Breast epithelium (tissue), 4 donors: ENCODE data around the gene RBBP5. TPM values are rescaled to one million over a fixed set of nuclear protein-coding genes. Genes with fewer than 3 reads are reported as not detected.

Source experiments
- DNase-seq, 2 donors: peaks; one replicate each; pipeline ENCODE4 v3.0.0-alpha.2; 2019; ENCODE audit warnings: low spot score in 2 of 2
- H3K27ac ChIP-seq, 2 donors: fragments of 200-600 bp; sonication (generic) in 1 of 2; one replicate each; pipeline ENCODE4 v1.5.1; 2016 to 2019; ENCODE audit warnings: mild to moderate bottlenecking in 1 of 2
- H3K27me3 ChIP-seq, 2 donors: fragments of 200-600 bp; sonication (generic) in 1 of 2; one replicate each; pipeline versions ENCODE4 v1.5.1 to v1.6.0; 2017 to 2019; ENCODE audit warnings: control low read depth in 1 of 2, mild to moderate bottlenecking in 1 of 2
- H3K36me3 ChIP-seq: fragments of 200-600 bp; one replicate; pipeline ENCODE4 v1.5.1; 2019
- H3K4me1 ChIP-seq, 2 donors: fragments of 200-600 bp; sonication (generic); one replicate each; pipeline ENCODE4 v1.5.1; 2016 to 2019; ENCODE audit warnings: control low read depth in 1 of 2
- H3K4me3 ChIP-seq, 3 donors: fragments of 200-600 bp; sonication (generic); 1 replicate in 2 of 3; 2 replicates in 1 of 3; pipeline ENCODE4 v1.5.1; 2016 to 2019; ENCODE audit warnings: mild to moderate bottlenecking in 3 of 3, moderate library complexity in 2 of 3
- H3K9me3 ChIP-seq, 2 donors: fragments of 200-600 bp; sonication (generic) in 1 of 2; one replicate each; pipeline ENCODE4 v1.5.1; 2016 to 2019; ENCODE audit warnings: control low read depth in 1 of 2
- POLR2A ChIP-seq: fragments of 450-650 bp; IDR thresholded peaks from one replicate; pipeline ENCODE4 v1.6.1; 2016; ENCODE audit warnings: antibody characterized with exemption, mild to moderate bottlenecking, moderate library complexity
- POLR2AphosphoS5 ChIP-seq, 3 donors: sonication (generic); formaldehyde crosslinking; IDR thresholded peaks; one replicate each; pipeline ENCODE4 v1.6.1; 2017; ENCODE audit warnings: antibody characterized with exemption in 3 of 3
- intact Hi-C: fragments of 100-400 bp; cut with DNase I; formaldehyde crosslinking; loops from one replicate; pipeline ENCODE4 v1.15.1; 2023; ENCODE audit warnings: low total_unique reads
- total RNA-seq, 3 donors: library from RNA; depleted of rRNA; stranded (reverse); fragments of >200 nt; gene quantifications; one replicate each; pipeline ENCODE4 v1.1.0, GENCODE V29; 2016
- TF ChIP-seq, protein P1 (sequence below), 3 donors: fragments of 450-650 bp; IDR thresholded peaks; one replicate each; pipeline ENCODE4 v1.5.1; 2016 to 2017; ENCODE audit warnings: antibody characterized with exemption in 3 of 3, mild to moderate bottlenecking in 3 of 3, moderate library complexity in 3 of 3

Gene RBBP5
- total RNA-seq, 3 donors from 2014 or later = 15.7 to 25.5 (median 15.8) TPM

DNA sequence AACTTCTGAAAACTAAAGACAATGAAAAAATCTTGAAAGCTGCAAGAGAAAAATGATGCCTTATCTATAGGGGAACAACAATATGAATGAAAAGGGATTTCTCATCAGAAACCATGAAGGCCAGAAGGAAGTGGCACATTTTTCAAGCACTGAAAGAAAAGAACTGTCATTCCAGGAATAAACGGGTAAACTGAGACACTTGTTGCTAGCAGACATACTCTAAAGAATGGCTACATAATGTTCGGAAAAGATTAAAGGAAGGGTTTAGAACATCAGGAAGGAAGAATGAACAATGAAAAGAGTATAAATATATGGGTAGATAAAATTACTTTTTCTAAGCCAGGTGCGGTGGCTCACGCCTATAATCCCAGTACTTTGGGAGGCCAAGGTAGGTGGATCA lies 14.5 kb downstream of the RBBP5 start:
- H3K4me3 ChIP-seq = no peak overlapping the region
- H3K27me3 ChIP-seq = no peaks in the 10 kb centered on the region
- H3K27ac ChIP-seq = no peak overlapping the region
- H3K4me1 ChIP-seq = no peaks in the 10 kb centered on the region
- peaks cover 3% of the 10 kb centered on the region for H3K36me3 ChIP-seq
- intact Hi-C loops = no loop called here
- DNase-seq = no peak
- TF ChIP-seq POLR2AphosphoS5 (IDR thresholded peaks at IDR 0.05) (no peak), POLR2A (no peak)
- TF ChIP-seq, protein P1, sequence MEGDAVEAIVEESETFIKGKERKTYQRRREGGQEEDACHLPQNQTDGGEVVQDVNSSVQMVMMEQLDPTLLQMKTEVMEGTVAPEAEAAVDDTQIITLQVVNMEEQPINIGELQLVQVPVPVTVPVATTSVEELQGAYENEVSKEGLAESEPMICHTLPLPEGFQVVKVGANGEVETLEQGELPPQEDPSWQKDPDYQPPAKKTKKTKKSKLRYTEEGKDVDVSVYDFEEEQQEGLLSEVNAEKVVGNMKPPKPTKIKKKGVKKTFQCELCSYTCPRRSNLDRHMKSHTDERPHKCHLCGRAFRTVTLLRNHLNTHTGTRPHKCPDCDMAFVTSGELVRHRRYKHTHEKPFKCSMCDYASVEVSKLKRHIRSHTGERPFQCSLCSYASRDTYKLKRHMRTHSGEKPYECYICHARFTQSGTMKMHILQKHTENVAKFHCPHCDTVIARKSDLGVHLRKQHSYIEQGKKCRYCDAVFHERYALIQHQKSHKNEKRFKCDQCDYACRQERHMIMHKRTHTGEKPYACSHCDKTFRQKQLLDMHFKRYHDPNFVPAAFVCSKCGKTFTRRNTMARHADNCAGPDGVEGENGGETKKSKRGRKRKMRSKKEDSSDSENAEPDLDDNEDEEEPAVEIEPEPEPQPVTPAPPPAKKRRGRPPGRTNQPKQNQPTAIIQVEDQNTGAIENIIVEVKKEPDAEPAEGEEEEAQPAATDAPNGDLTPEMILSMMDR (IDR thresholded peaks at IDR 0.05) = no peak
- H3K9me3 ChIP-seq = no peaks in the 10 kb centered on the region

DNA sequence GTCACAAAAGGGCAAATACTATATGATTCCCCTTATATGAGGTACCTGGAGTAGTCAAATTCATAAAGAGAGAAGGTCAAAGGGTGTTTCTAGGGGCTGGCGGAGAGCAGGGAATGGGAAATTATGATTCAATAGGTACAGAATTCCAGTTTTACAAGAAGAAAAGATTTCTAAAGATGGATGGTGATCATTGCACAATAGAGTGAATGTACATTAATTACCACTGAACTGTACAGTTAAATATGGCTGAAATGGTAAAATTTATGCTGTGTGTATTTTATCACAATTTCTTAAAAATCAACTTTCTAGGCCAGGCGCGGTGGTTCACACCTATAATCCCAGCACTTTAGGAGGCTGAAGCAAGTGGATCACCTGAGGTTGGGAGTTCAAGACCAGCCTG lies 19.4 kb downstream of the RBBP5 start:
- Histone ChIP-seq H3K9me3 (no peaks in the 10 kb centered on the region), H3K36me3 (peaks cover 3% of the 10 kb centered on the region), H3K4me1 (no peaks in the 10 kb centered on the region), H3K27ac (no peak overlapping the region), H3K27me3 (no peaks in the 10 kb centered on the region), H3K4me3 (no peak overlapping the region)
- intact Hi-C loops = no loop called here
- DNase-seq = no peak
- TF ChIP-seq POLR2AphosphoS5 (IDR thresholded peaks at IDR 0.05) (no peak), POLR2A (no peak)
- TF ChIP-seq, protein P1 (IDR thresholded peaks at IDR 0.05) = no peak

DNA sequence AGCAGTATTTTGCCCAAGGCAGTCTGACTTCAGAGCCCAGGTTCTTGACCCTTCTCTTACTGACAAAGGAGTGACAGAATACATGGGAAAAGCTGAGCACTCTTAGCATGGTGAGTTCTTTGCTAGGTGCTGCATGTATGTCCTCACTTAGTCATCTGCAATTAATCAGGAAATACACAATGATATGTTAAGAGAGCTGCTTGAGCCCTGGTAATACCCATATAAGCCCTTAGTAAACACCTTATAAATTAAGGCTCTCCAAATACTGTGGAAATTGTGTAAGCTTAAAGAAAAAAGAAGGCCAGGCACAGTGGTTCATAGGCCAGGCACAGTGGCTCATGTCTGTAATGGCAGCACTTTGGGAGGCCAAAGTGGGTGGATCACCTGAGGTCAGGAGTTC lies 23.5 kb downstream of the RBBP5 start:
- DNase-seq = no peak
- H3K4me3 ChIP-seq = no peak overlapping the region
- H3K9me3 ChIP-seq = no peaks in the 10 kb centered on the region
- peaks cover 4% of the 10 kb centered on the region for H3K36me3 ChIP-seq
- intact Hi-C loops = no loop called here
- H3K27ac ChIP-seq = no peak overlapping the region
- no peaks in the 10 kb centered on the region for H3K4me1 ChIP-seq
- no peaks in the 10 kb centered on the region for H3K27me3 ChIP-seq
- TF ChIP-seq, protein P1 (IDR thresholded peaks at IDR 0.05) = no peak
- no peak for TF ChIP-seq POLR2A
- TF ChIP-seq POLR2AphosphoS5 (IDR thresholded peaks at IDR 0.05) = no peak

DNA sequence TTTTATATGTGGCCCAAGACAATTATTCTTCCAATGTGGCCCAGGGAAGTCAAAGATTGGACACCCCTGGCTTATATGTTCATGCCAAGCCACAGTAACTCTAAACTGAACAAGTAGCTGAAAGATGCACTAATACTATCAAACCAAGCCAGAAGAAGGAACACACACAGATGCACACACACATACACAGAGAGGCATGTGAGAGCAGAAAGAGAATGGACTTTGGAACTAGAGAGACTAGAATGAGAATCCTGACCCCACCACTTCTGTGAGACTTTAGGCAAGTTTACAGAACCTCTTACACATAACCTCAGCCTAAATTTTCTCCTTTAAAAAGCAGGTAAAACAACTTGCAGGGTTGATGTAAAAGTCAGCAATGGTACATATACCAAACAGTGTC lies 26.4 kb downstream of the RBBP5 start:
- H3K36me3 ChIP-seq = peaks cover 4% of the 10 kb centered on the region
- H3K4me1 ChIP-seq = no peaks in the 10 kb centered on the region
- TF ChIP-seq POLR2AphosphoS5 (IDR thresholded peaks at IDR 0.05) (no peak), POLR2A (no peak)
- TF ChIP-seq, protein P1 (IDR thresholded peaks at IDR 0.05) = no peak
- no peaks in the 10 kb centered on the region for H3K9me3 ChIP-seq
- intact Hi-C loops = no loop called here
- no peak for DNase-seq
- H3K27ac ChIP-seq = no peak overlapping the region
- no peaks in the 10 kb centered on the region for H3K27me3 ChIP-seq
- no peak overlapping the region for H3K4me3 ChIP-seq

DNA sequence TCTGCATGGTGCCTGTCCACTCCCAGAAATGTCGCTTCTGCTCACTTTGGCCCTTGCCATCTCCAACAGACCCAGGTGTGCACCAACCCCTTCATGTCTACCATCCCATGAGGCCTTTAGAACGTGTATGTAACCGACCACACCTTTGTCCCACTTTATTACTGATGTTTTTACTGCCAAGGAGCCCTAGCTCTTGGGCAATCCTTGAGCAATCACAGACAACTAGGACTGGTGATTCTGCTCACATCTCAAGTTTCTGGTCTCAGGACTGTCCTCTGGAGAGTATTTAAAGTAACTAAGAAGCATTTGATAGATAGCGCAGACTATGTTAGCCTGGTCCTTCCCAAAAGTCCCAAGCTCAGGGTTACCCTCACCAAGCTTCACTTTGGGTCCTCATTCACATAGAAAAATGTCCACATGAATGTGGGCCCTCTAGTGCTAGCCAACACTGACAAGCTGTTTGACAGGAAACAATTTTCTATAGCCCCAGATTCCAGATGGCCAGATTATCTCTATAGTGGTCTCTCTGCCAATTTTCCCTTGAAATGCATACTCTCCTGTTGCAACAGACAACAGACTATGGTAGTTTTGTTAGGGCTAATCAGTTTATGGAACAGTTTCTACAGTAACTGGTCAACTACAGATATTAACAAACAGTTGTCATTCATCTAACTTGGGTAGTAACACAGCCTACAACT lies 30.6 kb downstream of the RBBP5 start:
- Histone ChIP-seq H3K27me3 (no peaks in the 10 kb centered on the region), H3K36me3 (peaks cover under 1% of the 10 kb centered on the region), H3K4me3 (no peak overlapping the region), H3K4me1 (no peaks in the 10 kb centered on the region), H3K9me3 (no peaks in the 10 kb centered on the region), H3K27ac (no peak overlapping the region)
- no peak for DNase-seq
- intact Hi-C loops = no loop called here
- TF ChIP-seq, protein P1 (IDR thresholded peaks at IDR 0.05) = no peak
- TF ChIP-seq POLR2A (no peak), POLR2AphosphoS5 (IDR thresholded peaks at IDR 0.05) (no peak)
